HG03575 (cell line): Measurements from ENCODE around the gene MRPL14.

Experiments used
- ATAC-seq: cut with Tn5 transposase; IDR thresholded peaks from one replicate; pipeline ENCODE4 v1.9.1; 2021; ENCODE audit not compliant: unreplicated experiment, insufficient number of reproducible peaks, low FRiP score; ENCODE audit errors: extremely low read depth

The MRPL14 gene

GRCh38 chr6:44127186-44128019 lies at the start of gene MRPL14, which contains the start of gene TMEM63B:
Gene MRPL14, minus strand, starts transcription at chr6:44127452. Its CDS starts 10,841 bp downstream, at chr6:44116611.
Gene TMEM63B, plus strand, starts transcription at chr6:44127554. Its CDS starts 7,031 bp downstream, at chr6:44134585.
- no peak for ATAC-seq

GRCh38 chr6:44176130-44176761 lies 49.0 kb upstream of the MRPL14 start:
- ATAC-seq = no peak

DNA sequence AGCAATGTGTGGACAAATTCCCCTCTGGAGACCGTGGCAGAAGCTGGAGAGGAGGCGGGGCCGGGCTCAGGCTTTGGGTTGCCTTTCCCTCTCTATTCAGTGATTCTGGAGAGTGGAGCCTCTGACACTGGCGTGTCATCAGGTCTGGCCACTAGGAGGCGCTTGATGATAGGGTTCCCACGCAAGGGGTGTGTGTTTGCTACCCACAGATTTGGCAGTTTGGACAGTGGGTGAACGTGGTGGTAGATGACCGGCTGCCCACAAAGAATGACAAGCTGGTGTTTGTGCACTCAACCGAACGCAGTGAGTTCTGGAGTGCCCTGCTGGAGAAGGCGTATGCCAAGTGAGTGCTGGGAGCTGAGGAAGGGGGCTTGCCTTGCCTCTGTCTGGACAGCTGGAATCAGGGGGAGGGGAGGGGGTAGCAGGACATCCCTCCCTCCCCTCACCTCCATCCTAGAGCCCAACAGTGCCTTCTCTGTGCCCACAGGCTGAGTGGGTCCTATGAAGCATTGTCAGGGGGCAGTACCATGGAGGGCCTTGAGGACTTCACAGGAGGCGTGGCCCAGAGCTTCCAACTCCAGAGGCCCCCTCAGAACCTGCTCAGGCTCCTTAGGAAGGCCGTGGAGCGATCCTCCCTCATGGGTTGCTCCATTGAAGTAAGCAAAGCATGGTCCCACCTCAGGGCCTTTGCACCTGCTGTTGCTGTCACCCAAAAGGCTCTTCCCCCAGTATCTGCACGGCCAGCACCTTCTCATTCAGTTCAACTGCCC lies 45.7 kb upstream of the MRPL14 start:
- no peak for ATAC-seq

- ATAC-seq = no peak
These were observed 44.8 kb upstream of the MRPL14 start for GRCh38 chr6:44171899-44172546.

GRCh38 chr6:44169886-44170570 lies 42.8 kb upstream of the MRPL14 start:
- no peak for ATAC-seq

DNA sequence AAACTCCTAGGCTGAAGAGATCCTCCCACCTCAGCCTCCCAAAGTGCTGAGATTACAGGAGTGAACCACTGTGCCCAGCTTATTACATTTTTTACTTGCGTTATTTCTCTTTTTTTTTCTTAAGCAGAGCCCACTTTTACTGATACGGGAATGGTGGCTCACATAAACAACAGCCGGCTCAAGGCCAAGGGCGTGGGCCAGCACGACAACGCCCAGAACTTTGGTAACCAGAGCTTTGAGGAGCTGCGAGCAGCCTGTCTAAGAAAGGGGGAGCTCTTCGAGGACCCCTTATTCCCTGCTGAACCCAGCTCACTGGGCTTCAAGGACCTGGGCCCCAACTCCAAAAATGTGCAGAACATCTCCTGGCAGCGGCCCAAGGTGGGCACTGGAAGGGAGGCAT lies 41.9 kb upstream of the MRPL14 start:
- ATAC-seq = no peak

- ATAC-seq = no peak
These were observed 40.3 kb upstream of the MRPL14 start for GRCh38 chr6:44167567-44167966.

- no peak for ATAC-seq
These were observed 39.4 kb upstream of the MRPL14 start for GRCh38 chr6:44166591-44167184.

GRCh38 chr6:44166116-44166515 lies 38.9 kb upstream of the MRPL14 start:
- no peak for ATAC-seq

DNA sequence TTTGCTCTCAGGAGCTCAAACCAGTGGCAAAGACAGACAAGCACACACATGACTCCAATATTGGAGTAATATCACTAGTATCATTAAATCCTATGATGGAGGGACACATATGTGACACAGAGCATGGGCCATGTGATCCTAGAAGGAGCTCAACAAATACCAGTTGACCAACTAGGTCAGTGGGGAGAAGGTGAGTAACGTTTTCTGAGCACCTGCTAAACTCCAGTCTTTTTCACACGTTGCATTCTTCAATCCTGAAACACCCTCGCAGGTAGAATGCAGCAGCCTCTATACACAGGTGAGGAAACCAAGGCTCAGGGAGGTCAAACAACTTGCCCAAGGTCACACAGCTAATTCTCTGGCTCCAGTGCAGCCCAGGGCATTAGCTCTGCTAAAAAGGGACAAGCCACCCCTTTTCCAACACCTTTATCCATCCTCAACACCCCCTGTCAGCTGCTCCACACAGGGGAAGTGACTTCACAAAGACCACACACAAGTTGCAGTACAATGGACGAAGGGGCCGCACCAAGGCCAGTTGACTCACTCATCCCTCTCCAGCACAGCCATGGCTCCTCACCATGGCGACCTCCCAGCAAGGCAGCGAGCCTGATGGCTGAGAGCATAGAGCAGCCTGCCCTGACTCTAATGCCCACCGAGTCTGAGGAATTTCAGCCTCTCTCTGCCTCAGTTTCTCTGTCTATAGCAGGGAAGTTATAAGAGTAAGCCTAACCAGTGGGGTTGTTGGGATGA lies 35.8 kb upstream of the MRPL14 start:
- no peak for ATAC-seq

DNA sequence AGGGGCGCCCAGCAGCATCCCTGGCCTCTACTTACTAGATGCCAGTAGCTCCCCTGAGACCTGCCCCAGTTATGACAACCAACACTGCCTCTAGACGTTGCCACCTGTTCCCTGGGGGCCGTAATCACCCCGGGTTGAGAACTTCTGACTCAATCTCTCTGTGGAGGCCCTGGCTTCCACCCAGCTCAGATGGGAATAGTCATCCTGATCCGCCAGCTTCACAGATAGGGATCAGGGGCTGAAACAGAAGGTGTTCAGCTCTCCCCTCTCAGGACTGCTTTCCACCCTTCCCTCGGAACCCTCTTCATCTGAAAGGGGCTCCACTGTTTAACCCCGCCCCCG lies 34.7 kb upstream of the MRPL14 start:
- no peak for ATAC-seq

- ATAC-seq = no peak
These were observed 31.5 kb upstream of the MRPL14 start, which contains the start of gene CAPN11 for GRCh38 chr6:44158770-44159228. Gene CAPN11, plus strand, starts transcription at chr6:44158820. Its CDS starts 29 bp downstream, at chr6:44158849.

- no peak for ATAC-seq
These were observed 29.9 kb upstream of the MRPL14 start for GRCh38 chr6:44157152-44157521.

DNA sequence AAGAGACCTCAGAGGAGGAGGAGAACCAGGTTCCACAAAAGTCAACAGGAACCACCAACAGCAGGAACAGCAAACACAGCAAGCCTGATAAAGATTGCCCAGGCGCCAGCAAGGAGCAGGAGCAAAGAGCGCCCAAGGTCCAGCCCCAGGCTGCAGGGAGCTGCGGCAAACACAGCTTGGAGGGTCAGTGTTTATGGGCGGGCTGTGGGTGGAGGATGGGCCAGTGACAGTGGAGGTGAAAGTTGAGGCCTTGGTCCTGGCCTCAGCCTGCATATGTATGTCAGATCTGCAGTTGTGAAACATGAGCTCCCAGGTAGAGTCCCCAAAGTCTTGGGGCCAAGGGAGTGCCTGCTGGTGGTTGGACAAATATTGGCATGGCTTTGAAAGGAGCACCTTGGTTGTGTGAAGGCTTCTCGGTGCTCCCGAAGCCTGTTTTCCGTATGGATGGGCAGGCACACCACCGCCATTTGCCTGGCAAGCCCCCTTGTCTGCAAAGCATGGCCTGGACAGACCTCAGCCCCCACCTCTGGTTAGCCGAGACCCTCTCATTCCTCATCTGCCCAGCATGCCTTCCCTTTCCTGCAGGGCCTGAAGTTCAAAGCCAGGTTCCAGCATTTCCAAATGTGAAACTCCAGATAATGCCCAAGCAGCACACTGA lies 29.4 kb upstream of the MRPL14 start:
- no peak for ATAC-seq

DNA sequence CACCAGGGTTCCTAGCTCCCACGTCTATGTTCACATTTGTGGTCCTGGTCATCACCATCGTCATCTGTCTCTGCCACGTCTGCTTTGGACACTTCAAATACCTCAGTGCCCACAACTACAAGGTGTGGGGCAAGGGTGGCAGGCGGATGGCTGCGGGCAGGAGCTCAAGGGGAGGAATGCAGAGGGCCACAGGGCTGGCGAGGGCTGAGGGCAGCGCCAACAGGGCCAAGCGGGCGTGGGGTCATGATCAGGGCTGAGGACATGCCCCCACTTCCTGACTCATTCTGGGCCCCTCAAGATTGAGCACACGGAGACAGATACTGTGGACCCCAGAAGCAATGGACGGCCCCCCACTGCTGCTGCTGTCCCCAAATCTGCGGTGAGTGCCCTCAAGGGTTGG lies 26.8 kb upstream of the MRPL14 start:
- ATAC-seq = no peak

- ATAC-seq = no peak
These were observed 25.3 kb upstream of the MRPL14 start for GRCh38 chr6:44152533-44152932.

GRCh38 chr6:44152109-44152461 lies 24.8 kb upstream of the MRPL14 start:
- ATAC-seq = no peak
